Activated CD8-positive, alpha-beta memory T cell treated with anti-CD3 and anti-CD28 coated beads, Interleukin-2, amount 50 U/mL, for 1 hour (primary cell): ENCODE data around the gene MTUS2.
"Not testable (repeated sequence)": the region's sequence is repeated elsewhere in the genome, so short reads cannot be mapped to it uniquely, and the experiment has no call there.

ENCODE experiments used
- DNase-seq: peaks from one replicate; pipeline ENCODE4 v3.0.0-alpha.2; 2020; ENCODE audit errors: extremely low read depth

MTUS2 gene

DNA sequence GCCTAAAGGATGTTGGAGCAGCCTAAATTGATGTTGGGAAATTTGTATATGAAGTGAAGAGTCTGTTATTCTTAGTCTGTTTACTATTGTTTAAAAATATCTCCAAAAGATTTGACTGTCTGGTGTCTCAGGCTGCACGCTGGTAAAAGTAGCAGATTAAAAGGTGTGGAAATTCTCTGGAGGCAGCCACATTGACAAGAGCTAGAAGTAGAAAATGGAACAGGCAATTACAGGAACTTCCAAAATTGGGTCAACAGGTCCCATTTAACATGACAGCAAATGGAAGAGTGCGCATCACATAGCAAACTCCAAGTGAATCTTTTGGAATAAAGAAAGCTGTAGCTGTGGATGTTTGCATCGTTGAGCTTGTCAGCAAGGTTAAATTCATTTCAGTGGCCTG, 138.3 kb downstream of the MTUS2 start:
- no peak for DNase-seq

DNA sequence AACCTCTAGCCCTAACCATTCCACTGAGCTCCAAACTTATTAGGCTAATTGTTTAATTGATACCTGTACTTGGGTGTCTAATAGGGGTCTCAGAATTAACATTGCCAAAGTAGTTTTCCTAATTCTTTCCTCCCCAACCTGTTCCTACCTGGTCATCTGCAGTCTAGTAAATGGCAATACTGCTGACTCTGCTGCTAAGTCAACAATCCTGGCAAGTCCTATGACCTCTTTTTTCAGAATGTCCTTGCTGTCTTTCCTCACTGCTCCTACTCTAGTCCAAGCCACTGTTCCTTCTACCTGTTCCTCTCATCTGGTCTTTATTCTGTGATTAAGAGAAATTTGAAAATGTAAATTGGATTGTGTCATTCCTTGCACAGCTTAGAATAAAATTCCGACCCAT, 143.9 kb downstream of the MTUS2 start:
- no peak for DNase-seq

DNA sequence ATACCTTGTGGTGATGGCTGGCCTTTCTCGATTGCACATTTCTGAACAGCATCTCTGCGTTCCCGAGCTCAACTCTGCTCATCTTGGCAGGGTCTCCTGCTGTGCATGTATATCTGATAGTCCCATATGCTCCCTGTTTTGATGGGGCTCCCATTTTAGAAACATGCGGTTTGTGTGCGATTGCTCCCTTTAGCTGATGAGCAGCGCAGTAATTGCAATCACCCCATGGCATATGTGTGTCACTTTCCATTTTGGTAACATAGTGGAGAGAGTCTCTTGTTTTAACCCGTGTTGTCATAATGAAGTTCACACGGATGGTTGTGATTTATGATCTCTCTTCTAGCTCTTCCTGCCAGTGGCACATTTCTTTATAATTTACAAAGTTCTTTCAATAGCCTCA, 144.7 kb downstream of the MTUS2 start:
- no peak for DNase-seq

DNA sequence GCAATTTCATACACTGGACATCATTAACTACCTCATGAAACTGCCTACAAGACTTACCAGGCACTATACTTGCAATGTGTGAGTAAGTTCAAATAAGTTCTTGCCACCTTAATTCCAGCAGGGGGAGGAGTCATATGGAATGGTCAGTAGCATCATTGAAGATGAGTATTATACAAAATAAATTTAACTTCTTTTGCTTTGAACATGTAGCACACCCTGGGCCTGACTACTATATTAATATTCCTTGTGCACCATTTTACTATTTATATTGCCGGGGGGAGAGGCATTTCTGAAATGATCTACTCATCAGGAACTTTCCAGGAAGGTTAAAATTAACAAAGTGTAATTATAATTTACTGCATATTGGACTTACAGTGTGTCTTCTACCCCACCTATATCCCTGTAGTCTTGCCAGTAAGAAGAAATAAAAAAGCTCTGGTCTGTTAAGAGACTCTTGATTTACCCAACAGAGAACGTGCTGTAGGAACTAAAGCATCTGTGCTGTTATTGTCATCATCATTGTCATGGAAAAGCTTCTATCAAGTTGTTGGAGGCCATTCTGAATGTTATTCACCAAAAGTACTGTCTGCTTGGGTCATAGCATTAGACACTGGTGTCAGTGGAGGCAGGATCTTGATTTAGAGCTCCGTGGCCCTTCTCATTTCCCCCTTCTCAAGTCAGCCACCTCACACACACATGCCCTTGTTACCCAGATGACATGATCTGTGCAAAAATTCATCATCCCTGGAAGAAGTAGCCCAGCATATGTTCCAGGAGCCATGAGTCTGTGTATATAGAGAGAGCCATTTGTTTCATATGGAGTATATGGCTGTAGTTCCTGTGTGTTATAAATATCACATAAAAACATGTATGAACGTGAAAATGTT, 147.1 kb downstream of the MTUS2 start:
- no peak for DNase-seq

DNA sequence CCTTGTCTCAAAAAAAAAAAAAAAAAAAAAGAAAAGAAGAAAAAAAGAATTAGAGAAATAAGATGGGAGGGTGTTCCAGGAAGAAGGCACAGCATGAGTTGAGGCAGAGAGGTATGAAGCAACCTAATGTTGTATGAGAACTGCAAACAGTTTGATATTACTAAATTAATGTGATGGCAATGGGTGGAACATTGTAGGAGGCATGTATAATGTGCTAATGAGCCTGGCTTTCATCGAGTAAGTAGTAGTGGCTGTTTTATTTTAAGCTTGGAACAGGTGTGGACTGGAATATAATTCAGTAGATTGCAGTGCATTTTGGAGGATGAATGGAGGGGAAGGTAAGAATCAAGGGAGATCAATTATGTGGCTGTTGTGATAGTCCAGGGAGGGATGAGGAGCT, 156.1 kb downstream of the MTUS2 start:
- DNase-seq: no peak

DNA sequence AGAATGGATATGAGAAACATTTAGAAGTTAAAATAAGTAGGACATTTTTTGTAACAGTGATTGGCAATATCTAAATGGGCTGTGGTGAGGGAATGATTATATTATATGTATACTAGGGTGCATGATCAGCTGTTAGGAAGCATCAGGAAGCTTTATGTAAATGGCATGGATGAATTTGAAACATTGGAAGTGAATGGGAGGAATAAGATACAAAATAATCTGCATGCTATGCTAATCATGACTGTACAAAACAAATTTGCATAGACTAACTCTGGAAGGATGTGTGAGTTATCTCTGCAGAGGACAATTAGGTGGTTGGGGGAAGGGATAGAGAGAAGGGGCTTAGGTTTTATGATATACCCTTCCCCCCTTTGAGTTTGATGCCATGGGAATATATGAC, 156.5 kb downstream of the MTUS2 start:
- no peak for DNase-seq

DNA sequence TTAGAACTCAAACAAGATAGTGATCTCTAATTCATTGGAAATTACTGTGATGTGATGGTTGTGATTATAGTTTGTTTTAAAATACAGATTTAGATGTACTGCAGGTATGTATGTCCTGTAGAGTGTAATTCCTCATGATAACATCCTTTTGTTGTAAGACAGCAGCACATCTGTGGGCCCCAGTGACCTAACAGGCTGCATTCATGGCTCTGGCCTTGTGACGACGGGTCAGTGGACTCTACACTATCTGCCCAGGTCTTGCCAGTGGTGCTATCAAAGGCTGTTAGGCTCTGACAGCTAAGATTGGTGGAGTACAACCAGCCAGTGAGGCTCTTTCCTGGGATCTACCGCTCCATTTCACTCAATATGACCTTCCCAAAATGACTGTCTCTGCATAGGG, 158.4 kb downstream of the MTUS2 start:
- DNase-seq: no peak

DNA sequence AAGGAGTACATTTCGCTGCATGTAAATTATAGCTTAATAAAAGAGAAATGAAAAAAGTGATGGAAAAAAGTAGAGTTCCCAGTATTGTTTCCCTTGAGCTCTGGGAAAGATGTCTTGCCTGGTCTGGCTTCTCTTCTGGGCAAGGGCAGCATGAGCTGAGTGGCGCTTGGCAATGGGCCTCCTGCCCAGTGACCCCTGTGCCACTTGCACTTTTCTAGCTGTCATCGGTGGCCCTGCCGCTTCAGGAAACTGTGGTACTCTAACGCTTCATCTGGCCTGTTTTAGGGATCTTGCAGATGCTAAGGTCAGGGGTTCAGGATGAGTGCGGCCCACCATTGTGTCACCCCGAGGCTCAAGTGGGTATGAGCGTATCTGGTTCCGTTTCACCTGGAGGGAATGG, 161.4 kb downstream of the MTUS2 start:
- DNase-seq: no peak

DNA sequence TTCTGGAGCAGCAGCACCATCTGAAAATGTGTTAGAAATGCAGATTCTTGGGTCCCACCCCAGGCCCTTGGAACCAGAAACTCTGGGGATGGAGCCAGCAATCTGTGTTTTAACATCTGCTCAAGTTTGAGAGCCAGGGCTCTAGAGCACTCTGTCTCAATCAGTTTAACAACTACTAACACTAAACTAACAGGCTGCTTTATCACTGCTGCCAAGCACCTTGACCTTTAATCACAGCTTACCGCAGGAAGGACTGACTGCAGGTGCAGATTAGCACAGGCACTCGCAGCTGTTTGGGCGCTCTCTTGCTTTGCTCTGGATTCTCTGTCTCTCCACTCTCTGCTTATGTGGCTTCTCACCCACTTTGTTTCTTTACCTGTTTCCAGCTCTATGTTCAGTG, 163.5 kb downstream of the MTUS2 start:
- no peak for DNase-seq

DNA sequence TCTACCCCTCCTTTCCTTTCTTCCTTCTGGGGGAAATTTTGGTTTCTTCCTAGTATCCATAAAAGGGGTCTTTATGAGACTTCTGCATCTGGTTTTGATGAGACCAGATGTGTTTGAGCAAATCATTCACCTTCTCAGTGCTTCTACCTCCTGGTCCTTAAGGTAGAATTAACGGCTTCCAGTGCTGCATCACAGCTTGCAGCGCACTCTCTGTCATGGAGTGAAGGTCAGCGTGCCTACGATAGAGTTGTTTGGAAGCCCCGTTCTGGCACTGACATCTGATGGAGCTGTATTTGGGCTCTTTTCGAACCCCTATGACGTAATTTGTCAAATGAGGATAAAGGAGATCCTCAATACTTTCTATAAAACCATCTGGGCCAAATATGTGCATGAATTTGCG, 164.2 kb downstream of the MTUS2 start:
- DNase-seq: no peak

DNA sequence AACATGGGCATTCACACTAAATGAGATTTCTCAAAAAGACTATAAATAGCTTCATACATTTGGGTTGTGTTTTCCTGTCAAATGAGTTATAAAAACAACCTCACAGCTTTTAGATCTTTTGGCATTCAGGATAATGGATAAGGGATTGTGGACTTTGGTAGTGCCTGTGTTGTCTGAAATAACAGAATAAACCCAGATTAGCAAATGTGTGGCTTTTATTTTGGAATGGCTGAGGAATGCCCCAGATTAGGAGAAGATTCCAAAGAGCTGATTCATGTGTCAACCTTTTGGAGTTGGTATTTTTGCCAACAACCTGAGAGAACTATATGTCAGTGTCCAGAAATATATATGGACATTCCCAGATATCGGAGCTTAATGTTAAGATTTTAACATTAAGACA, 164.7 kb downstream of the MTUS2 start:
- DNase-seq: no peak

DNA sequence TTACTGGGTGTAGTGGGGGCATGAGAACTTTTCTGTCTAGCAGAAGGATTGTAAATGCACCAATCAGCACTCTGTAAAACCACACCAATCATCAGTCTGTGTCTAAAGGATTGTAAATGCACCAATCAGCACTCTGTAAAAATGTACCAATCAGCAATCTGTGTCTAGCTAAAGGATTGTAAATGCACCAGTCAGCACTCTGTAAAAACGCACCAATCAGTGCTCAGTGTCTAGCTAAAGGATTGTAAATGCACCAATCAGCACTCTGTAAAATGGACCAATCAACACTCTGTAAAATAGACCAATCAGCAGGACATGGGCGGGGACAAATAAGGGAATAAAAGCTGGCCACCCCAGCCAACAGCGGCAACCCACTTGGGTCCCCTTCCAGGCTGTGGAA, 170.2 kb downstream of the MTUS2 start:
- not testable (repeated sequence) for DNase-seq

DNA sequence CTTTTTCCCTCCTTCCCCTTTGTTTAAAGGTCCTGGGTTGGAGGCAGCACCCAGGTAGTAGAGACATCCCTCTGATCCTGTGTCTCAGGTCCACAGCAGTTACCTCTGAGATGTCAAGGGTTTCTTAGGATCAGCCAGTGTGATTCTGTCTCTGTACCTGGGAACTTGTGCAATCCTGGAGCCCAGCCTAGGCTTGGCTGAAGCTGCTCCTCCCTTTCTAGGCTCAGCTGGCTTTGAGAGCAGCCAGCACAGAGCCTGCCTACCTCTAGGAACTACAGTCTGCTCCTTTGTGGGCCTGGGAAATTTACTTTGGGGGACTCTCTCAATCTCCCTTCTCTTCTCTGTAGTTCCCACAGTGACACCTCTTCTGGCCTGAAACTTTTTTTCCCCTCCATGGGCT, 171.6 kb downstream of the MTUS2 start:
- no peak for DNase-seq

DNA sequence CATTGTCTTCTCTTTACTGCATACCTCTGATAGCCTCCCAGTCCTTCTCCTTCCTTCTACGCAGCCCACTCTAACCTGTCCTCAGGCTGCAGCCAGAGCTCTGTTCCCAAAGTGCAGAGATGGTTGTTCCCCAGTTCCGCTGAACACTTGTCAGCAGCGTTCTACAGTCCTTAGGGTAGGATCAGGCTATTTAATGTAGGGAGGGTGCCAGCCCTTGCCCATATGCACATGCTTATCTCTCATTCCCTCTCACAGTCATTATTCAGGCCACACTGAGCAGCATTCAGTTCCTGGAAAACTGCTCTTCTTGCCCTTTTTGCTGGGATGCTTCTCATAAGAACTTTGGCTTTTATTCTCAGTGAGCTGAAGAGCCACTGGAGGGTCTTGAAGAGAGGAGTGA, 180.7 kb downstream of the MTUS2 start:
- no peak for DNase-seq

DNA sequence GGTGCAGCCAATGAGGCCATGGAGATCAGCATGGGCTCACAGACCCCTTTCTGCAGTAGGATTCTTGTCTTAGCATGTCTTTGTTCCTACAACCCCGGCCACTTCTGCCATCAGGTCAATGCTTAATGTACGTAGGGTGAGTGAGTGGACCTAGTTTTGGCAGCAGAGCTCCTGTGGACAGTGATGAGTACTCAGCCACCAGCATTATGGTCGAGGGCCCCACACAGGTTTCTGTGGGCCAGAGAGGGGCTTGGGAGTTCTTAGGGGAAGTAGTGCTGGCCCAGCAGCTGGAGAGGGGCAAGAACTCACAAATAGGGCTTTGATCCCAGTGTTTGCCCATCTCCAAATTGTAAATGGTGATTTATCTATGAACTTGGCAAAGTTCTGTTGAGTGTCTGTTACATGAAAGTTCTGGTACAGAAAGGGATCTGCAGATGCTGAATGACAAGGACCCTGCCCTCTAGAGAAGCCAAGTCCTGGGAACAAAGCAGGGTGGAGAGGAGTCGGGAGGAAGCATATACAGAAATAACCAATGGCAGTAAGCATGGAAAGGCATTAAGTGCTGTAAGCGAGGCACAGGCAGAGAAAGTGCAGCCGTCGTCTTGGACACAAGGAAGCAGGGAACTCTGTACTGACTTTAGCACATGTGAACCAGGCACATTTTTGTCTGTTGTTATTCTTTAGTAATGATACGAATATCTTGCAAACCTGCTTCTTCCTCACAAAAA, 185.1 kb downstream of the MTUS2 start:
- no peak for DNase-seq

DNA sequence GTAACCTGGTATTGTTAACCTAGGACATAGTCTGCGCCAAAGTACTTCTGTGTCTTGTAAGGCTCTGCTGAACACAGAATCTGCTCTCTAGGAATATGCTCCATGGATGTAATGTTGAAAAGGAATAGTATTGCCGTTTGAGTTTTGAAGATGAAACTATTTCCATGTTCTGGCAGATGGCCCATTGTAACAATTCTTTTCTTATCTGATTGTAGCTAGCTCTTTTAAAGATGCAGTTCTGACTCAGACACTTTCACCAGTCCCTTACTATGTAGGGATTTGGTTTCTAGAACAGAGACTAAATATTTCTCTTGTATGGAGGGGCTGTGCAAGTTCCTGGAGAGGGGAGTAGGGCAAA, 185.6 kb downstream of the MTUS2 start:
- no peak for DNase-seq

DNA sequence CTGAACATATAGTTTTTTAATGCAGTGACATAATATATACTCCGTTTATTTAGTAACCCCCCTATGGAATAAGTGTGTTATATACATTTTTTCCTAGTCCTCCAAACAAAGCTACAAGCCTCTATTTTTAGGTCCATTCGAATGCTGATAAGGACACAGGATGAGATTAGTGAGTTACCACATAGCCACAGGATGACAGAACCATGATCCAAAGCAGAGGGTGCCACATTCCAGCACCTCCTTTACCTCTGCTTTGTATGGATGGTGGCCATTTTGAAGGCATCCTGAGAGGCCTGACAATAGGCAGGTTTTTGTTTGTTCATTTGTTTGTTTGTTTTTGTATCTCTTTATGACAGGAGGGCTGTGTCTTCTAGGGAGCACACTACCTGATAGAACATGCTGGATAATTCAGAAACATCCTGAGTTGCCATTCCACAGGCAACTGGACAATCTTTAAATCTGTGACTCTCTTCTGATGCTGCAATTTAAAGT, 186.3 kb downstream of the MTUS2 start:
- DNase-seq: no peak

DNA sequence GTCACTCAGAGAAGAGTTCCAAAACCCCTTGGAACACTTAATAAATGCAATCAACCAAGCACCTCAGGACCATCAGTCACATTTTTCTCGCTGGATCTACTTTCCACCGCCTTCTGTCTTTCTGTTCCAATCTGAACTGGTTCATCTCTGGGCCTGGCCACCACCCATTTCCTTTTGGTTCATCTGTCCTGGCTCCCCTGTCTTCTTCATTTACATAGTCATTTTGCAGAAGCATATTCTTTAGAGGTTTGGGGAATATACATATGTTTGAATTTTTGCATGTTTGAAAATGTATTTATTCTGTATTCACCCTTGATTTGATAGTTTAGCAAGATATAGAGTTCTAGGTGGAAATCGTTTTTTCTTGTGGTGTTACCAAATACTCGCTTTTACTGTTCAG, 188.2 kb downstream of the MTUS2 start:
- DNase-seq: no peak

DNA sequence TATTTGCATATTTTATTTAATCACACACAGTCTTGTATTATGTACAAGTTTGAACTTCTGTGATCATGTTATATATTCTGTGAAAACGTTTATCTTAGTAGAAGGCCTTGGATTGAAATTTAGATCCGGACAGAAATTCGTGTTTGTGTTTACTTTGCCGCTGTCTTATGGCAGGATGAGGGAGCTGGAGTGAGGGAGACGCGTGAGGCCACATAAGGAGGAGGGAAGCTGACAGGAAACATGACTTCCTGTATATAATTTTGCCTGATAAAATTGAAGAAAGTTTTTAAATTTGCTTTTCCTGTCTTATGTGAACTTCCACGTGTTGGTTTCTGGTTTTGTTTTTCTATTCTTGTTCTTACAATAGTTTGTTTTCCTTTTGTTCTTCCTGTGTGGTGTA, 200.2 kb downstream of the MTUS2 start:
- no peak for DNase-seq

DNA sequence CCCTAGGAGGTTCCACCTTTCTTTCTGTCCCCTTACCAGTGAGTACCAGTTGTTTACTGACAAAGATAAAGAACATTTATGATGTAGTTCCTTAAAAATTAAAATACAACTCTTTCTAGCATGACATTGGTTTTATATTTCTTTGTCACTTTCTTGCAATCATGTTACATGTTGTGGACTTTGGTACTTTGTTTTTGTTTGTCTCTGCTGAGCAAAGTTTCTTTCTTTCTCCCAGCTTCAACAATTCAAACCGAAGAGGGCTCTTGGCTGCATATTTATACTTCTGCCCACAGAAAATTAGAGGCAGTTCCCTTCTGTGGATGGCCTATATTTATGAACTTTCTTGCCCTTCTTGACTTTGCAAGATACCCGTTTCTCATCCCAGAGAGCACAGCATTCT, 201.2 kb downstream of the MTUS2 start:
- DNase-seq: no peak

DNA sequence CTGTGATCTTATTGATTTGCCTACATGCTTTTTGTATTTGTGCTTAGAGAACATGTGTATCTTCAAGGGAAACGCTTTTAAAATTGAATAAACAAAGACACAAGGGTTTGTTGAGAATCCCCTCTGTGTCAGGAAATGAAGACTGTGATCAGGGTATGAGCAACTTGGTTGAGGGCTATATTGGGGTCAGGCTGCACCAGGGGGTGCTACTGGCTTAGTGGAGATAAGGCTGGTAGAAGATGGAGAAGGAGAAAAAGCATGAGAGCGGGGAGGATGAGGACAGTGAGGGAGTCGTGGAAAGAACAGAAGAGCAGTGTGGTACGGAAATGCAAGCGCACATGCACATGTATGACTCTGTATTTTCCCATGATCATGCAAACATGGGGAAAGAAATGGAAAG, 201.6 kb downstream of the MTUS2 start:
- DNase-seq: no peak

DNA sequence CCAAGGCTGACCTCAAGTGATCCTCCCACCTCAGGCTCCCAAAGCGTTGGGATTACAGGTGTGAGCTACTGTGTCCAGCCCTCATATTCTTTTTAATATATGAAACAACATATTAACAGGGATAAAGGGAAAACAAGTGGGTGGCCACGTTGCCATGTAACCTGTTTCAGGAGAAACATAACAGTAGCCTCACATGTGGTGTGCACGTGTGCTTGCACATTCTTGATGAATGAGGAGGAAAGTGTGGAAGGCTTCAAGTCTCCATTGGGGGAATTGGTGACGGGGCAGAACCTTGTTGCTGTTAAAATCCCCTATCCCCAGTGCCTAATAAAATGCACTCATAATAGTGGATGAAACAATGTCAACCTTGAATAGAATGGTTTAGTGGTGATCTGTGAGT, 202.3 kb downstream of the MTUS2 start:
- no peak for DNase-seq

DNA sequence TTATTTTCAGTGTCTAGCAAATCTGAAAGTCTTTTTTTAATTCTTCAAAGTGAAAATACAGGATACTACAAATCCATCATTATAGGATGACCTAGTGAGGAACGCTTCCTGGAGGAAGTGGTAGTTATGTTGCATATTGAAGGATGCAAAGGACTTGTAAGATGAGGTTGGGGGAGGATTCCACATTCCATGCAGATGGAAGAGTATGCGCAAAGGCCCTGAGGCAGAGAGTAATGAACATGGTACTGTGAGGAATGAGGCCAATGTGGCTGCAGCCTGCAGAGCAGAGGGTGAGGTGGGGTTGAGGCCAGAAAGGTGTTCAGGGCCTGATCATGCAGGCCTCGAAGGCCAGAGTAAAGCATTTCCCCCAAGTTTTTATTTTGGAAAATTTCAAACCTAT, 202.8 kb downstream of the MTUS2 start:
- no peak for DNase-seq
